MM.1S (cell line): ENCODE data around the gene RASGRP2.

Experiments
- DNase-seq: peaks from one replicate; pipeline ENCODE4 v3.0.0-alpha.2; 2015
- H2AFZ ChIP-seq: fragments of 300-600 bp; sonication (generic); 2 replicates; pipeline ENCODE4 v1.6.0; 2016; ENCODE audit warnings: antibody characterized with exemption, low read length
- H3F3A ChIP-seq: fragments of 300-600 bp; sonication (generic); 2 replicates; pipeline ENCODE4 v1.6.1; 2016; ENCODE audit warnings: mild to moderate bottlenecking, antibody characterized with exemption, low read length, moderate library complexity, mixed read lengths; ENCODE audit not compliant: insufficient read depth
- H3K27ac ChIP-seq: fragments of 300-600 bp; sonication (generic); 2 replicates; pipeline ENCODE4 v1.5.1; 2016; ENCODE audit warnings: mild to moderate bottlenecking, low read length
- H3K27me3 ChIP-seq: fragments of 300-600 bp; sonication (generic); replicated peaks from 2 replicates; pipeline ENCODE4 v1.6.0; 2016; ENCODE audit warnings: low read length; ENCODE audit not compliant: insufficient read depth
- H3K36me3 ChIP-seq: fragments of 300-600 bp; sonication (generic); replicated peaks from 2 replicates; pipeline ENCODE4 v1.6.1; 2016; ENCODE audit warnings: mild to moderate bottlenecking, low read length, mixed read lengths; ENCODE audit not compliant: insufficient read depth
- H3K4me1 ChIP-seq: fragments of 300-600 bp; sonication (generic); 2 replicates; pipeline ENCODE4 v1.6.1; 2016; ENCODE audit warnings: low read length, mixed read lengths
- H3K4me2 ChIP-seq: fragments of 300-600 bp; sonication (generic); 2 replicates; pipeline ENCODE4 v1.6.0; 2016; ENCODE audit warnings: low read depth, low read length
- H3K4me3 ChIP-seq: fragments of 300-600 bp; sonication (generic); 2 replicates; pipeline ENCODE4 v1.5.1; 2016; ENCODE audit warnings: low read length, mixed read lengths
- H3K79me2 ChIP-seq: fragments of 300-600 bp; sonication (generic); 2 replicates; pipeline ENCODE4 v1.6.1; 2016; ENCODE audit warnings: mixed run types, low read length, mixed read lengths
- H3K9ac ChIP-seq: fragments of 300-600 bp; sonication (generic); 2 replicates; pipeline ENCODE4 v1.6.1; 2016; ENCODE audit warnings: low read length, mixed read lengths
- H3K9me2 ChIP-seq: fragments of 300-600 bp; sonication (generic); replicated peaks from 2 replicates; pipeline ENCODE4 v1.6.1; 2016; ENCODE audit warnings: mild to moderate bottlenecking, low read length, mixed read lengths; ENCODE audit not compliant: insufficient read depth
- H3K9me3 ChIP-seq: fragments of 300-600 bp; sonication (generic); replicated peaks from 2 replicates; pipeline ENCODE4 v1.6.1; 2016; ENCODE audit warnings: mild to moderate bottlenecking, low read length, mixed read lengths; ENCODE audit not compliant: insufficient read depth
- H4K20me1 ChIP-seq: fragments of 300-600 bp; sonication (generic); 2 replicates; pipeline ENCODE4 v1.6.1; 2016; ENCODE audit warnings: mild to moderate bottlenecking, low read length, moderate library complexity, mixed read lengths; ENCODE audit not compliant: insufficient read depth
- EZH2 ChIP-seq: fragments of 300-600 bp; sonication (generic); optimal IDR thresholded peaks from 2 replicates; pipeline ENCODE3; 2017; ENCODE audit warnings: low read depth, mild to moderate bottlenecking, antibody characterized with exemption, low read length, mixed read lengths
- EZH2phosphoT487 ChIP-seq: fragments of 300-600 bp; sonication (generic); IDR thresholded peaks from 2 replicates; pipeline ENCODE4 v1.6.1; 2018; ENCODE audit warnings: antibody characterized with exemption, low read length
- TF ChIP-seq, protein P1 (sequence below): fragments of 300-600 bp; sonication (generic); IDR thresholded peaks from 2 replicates; pipeline ENCODE4 v1.5.1; 2016; ENCODE audit warnings: antibody characterized with exemption, low read length, mixed read lengths

Gene RASGRP2

DNA sequence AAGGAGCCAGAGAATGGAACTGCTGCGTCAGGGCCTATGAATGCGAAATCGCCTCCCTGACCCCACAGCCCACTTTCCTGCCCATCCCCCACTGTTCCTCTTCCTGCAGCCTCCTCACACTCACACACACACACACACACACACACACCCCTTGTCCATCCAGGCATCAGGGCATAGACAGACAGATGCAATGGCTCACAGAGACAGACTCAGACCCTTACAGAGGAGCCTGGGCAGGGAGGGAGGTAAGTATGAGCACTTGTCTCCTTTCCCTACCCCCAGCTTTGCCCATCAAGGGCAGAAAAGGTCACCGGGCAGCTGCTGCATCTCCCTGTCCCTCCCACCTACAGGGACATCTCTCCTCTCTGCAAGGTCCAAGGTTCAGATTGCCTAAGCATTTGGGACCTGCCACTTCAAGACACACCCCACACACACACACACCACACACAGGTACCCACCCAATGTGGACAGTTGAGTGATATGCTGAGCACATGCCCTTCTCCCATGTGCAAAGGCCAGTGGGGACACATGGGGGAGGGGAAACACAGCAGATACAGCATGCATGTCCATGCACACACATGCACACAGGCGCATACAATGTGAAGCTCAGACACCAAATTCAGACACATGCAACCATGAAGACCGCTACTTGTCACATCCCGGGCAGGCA lies 18.9 kb downstream of the RASGRP2 start:
- Histone ChIP-seq H3F3A (no peaks in the 10 kb centered on the region), H3K4me2 (no peak overlapping the region), H2AFZ (no peak overlapping the region), H3K9me2 (no peaks in the 10 kb centered on the region), H3K4me3 (no peak overlapping the region), H3K4me1 (no peaks in the 10 kb centered on the region), H3K79me2 (no peaks in the 10 kb centered on the region), H3K27me3 (peaks cover 84% of the 10 kb centered on the region), H3K36me3 (no peaks in the 10 kb centered on the region), H3K27ac (no peak overlapping the region), H4K20me1 (no peaks in the 10 kb centered on the region), H3K9me3 (no peaks in the 10 kb centered on the region), H3K9ac (no peak overlapping the region)
- no peak for TF ChIP-seq EZH2phosphoT487
- TF ChIP-seq, protein P1, sequence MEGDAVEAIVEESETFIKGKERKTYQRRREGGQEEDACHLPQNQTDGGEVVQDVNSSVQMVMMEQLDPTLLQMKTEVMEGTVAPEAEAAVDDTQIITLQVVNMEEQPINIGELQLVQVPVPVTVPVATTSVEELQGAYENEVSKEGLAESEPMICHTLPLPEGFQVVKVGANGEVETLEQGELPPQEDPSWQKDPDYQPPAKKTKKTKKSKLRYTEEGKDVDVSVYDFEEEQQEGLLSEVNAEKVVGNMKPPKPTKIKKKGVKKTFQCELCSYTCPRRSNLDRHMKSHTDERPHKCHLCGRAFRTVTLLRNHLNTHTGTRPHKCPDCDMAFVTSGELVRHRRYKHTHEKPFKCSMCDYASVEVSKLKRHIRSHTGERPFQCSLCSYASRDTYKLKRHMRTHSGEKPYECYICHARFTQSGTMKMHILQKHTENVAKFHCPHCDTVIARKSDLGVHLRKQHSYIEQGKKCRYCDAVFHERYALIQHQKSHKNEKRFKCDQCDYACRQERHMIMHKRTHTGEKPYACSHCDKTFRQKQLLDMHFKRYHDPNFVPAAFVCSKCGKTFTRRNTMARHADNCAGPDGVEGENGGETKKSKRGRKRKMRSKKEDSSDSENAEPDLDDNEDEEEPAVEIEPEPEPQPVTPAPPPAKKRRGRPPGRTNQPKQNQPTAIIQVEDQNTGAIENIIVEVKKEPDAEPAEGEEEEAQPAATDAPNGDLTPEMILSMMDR, result no peak
- no peak for TF ChIP-seq EZH2
- no peak for DNase-seq

- DNase-seq, result no peak
- H3K4me3 ChIP-seq, result no peak overlapping the region
- H3K27me3 ChIP-seq, result peaks cover 87% of the 10 kb centered on the region
- no peaks in the 10 kb centered on the region for H3K9me3 ChIP-seq
- no peaks in the 10 kb centered on the region for H3K4me1 ChIP-seq
- H4K20me1 ChIP-seq, result no peaks in the 10 kb centered on the region
- no peaks in the 10 kb centered on the region for H3K9me2 ChIP-seq
- no peak overlapping the region for H3K9ac ChIP-seq
- no peaks in the 10 kb centered on the region for H3K79me2 ChIP-seq
- H3F3A ChIP-seq, result no peaks in the 10 kb centered on the region
- H2AFZ ChIP-seq, result no peak overlapping the region
- peak overlapping the region; percentile 97; the same call in 1 of the 2 replicates for H3K4me2 ChIP-seq
- TF ChIP-seq EZH2phosphoT487, result no peak
- no peak overlapping the region for H3K27ac ChIP-seq
- no peaks in the 10 kb centered on the region for H3K36me3 ChIP-seq
These were observed 19.8 kb downstream of the RASGRP2 start for GRCh38 chr11:64723907-64724862.

DNA sequence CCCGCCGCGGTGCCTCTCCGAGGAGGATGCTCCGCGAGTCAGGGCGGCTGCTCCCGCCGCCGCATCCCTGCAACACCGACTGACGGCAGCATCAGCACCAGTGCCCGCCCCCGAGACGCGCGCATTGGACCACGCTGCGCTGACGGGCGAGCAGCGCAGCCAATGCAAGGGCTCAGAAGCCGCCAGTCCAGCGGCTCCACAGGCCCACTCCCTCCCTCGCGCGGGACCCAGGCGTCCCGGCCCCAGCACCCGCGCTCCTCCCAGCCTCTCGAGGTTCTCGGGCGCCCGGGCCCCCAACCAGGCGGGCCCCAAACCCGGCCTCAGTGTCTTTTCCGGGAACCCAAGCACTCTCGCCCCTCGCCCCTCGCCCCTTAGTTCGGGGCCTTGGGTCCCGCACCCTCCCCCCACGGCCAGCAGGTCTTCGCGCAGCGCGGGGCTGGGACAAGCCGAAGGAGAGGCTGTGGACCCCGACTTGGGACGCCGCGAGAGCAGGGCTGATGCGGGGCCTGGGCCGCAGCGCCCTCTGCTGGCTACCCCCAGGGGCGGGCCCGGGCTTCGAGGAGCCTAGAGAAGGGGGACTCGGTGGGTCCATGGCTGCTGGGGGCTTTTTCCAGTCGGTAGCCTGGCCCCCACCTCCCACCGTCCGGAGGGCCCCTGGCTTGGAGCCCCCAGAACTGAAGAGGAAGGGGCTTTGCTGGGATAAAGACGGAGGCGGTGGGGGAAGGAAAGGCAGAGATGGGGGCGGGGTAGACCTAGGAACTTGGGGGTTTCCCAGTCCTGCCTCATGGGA lies 20.6 kb downstream of the RASGRP2 start, which contains the start of gene NRXN2:
Gene NRXN2 (minus strand): TSS at position 81 of the 790 bp plus-strand sequence. CDS start 9,498 bp downstream, outside the sequence.
- Histone ChIP-seq H3K9ac (peak within 1 kb of the TSS; percentile 52; the same call in 1 of the 2 replicates), H3K79me2 (no peaks in the 10 kb centered on the region), H3K36me3 (no peaks in the 10 kb centered on the region), H3K9me2 (no peaks in the 10 kb centered on the region), H2AFZ (peak within 1 kb of the TSS; percentile 99), H3K4me3 (peak within 1 kb of the TSS; percentile 66), H3K27me3 (peaks cover 89% of the 10 kb centered on the region), H3F3A (no peaks in the 10 kb centered on the region), H3K4me1 (no peaks in the 10 kb centered on the region), H4K20me1 (no peaks in the 10 kb centered on the region), H3K9me3 (no peaks in the 10 kb centered on the region), H3K4me2 (peak within 1 kb of the TSS; percentile 97), H3K27ac (no peak within 1 kb of the TSS)
- TF ChIP-seq EZH2phosphoT487, result no peak
- TF ChIP-seq EZH2, result no peak
- TF ChIP-seq, protein P1, result peak; percentile 96
- peak; percentile 87 for DNase-seq
